ENCODE data around the gene DRD2. TPM values are rescaled to one million over a fixed set of nuclear protein-coding genes. Genes with fewer than 3 reads are reported as not detected.

Gene DRD2
- total and polyA plus RNA-seq, 3 experiments from 2014 or later: not detected

DNA sequence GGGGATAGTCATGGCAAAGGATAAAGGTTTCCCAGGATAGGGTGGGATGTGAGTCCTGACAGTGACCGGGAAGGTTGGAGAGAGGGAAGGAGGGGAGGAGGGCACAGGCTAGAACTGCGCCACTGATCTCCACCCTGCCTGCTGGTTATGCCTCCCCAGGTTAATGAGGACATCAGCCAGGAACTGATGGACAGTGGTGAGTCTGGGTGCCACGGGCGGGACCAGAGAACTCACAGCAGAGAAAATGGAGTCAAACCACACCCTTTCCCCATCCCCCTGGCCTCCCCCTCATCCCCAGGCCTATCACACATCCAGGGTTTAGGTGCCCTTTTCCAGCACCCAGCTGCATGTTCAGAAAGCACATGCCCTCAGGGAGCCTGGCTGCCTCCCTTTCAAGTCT, 77.4 kb downstream of the DRD2 start:
- Mint-ChIP-seq H3K4me3 (no peak overlapping the region), H3K4me1 (no peaks in the 10 kb centered on the region), H3K9me3 (no peaks in the 10 kb centered on the region), H3K27me3 (peaks cover 0 to 1% of the 10 kb centered on the region in 2 donors), H3K36me3 (peaks cover 0 to 8% (median 0%) of the 10 kb centered on the region in 3 donors), H3K27ac (no peak overlapping the region)
- no peak for DNase-seq
- ChIA-PET POLR2A (no interaction called here), CTCF (interaction anchor here (0.7 kb wide), 1 partner anchor 380 kb away, joined by 3 read pairs; no protein-coding TSS in a partner anchor)
- Histone ChIP-seq H3K4me3 (ENCODE audit: low read length) (no peak overlapping the region), H3K36me3 (ENCODE audit: insufficient read depth, low read length) (no peaks in the 10 kb centered on the region), H3K4me1 (ENCODE audit: insufficient read depth, low read length) (no peaks in the 10 kb centered on the region), H3K27me3 (ENCODE audit: insufficient read depth, low read length, poor library complexity, severe bottlenecking) (no peaks in the 10 kb centered on the region), H3K27ac (ENCODE audit: low read depth, low read length) (no peak overlapping the region), H3K9me3 (ENCODE audit: low read length) (no peaks in the 10 kb centered on the region)

DNA sequence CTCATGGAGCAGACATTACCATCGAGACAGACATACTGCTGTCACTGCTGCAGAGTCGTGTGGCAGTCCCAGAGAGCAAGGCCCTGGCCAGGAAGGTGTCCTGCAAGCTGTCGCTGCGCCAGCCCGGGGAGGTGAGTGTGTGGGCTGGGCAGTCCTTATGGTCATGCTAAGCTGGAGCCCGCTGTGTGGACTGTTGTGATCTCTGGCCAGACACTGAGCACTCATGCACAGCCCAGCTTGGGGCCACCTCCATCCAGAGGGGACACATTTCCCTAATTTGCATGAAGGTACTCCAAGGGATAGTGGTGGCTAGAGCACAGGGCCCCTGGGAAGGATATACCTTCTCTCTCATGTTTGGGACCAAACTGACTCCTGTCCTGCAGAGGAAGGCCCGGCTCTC, 78.0 kb downstream of the DRD2 start:
- H3K27ac ChIP-seq (ENCODE audit: low read depth, low read length): no peak overlapping the region
- Mint-ChIP-seq H3K27ac (no peak overlapping the region), H3K36me3 (peaks cover 0 to 8% (median 0%) of the 10 kb centered on the region in 3 donors), H3K27me3 (no peaks in the 10 kb centered on the region), H3K4me3 (no peak overlapping the region), H3K4me1 (no peaks in the 10 kb centered on the region), H3K9me3 (no peaks in the 10 kb centered on the region)
- H3K9me3 ChIP-seq (ENCODE audit: low read length): no peaks in the 10 kb centered on the region
- H3K4me3 ChIP-seq (ENCODE audit: low read length): no peak overlapping the region
- no peaks in the 10 kb centered on the region for H3K27me3 ChIP-seq (ENCODE audit: insufficient read depth, low read length, poor library complexity, severe bottlenecking)
- CTCF ChIA-PET: no interaction called here
- no peaks in the 10 kb centered on the region for H3K36me3 ChIP-seq (ENCODE audit: insufficient read depth, low read length)
- POLR2A ChIA-PET: no interaction called here
- no peak for DNase-seq
- H3K4me1 ChIP-seq (ENCODE audit: insufficient read depth, low read length): no peaks in the 10 kb centered on the region

DNA sequence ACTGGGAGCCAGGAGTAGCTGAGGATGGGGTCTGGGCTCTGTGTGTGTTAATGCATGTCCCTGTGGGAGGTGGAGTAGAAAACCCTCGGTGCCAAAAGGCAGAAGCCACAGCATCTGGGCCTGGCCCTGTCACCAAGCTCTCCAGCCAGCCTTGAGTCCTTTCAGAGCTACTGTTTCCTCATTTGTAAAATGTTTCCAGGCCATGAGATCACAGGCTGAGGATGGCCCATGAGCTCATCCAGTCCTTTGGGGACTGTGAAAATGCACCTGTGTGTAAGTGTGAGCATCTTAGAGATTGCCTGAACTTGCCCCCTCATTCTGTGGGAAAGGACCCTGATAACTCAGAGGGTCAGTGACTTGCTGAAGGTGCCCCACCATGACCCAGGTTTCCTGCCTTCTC, 78.5 kb downstream of the DRD2 start:
- Histone ChIP-seq H3K27ac (ENCODE audit: low read depth, low read length) (no peak overlapping the region), H3K4me1 (ENCODE audit: insufficient read depth, low read length) (no peaks in the 10 kb centered on the region), H3K27me3 (ENCODE audit: insufficient read depth, low read length, poor library complexity, severe bottlenecking) (no peaks in the 10 kb centered on the region), H3K36me3 (ENCODE audit: insufficient read depth, low read length) (no peaks in the 10 kb centered on the region), H3K4me3 (ENCODE audit: low read length) (no peak overlapping the region), H3K9me3 (ENCODE audit: low read length) (no peaks in the 10 kb centered on the region)
- CTCF ChIA-PET: no interaction called here
- Mint-ChIP-seq H3K27ac (no peak overlapping the region), H3K27me3 (no peaks in the 10 kb centered on the region), H3K4me1 (no peaks in the 10 kb centered on the region), H3K9me3 (no peaks in the 10 kb centered on the region), H3K36me3 (peaks cover 0 to 8% (median 0%) of the 10 kb centered on the region in 3 donors), H3K4me3 (no peak overlapping the region)
- no peak for DNase-seq
- POLR2A ChIA-PET: no interaction called here

DNA sequence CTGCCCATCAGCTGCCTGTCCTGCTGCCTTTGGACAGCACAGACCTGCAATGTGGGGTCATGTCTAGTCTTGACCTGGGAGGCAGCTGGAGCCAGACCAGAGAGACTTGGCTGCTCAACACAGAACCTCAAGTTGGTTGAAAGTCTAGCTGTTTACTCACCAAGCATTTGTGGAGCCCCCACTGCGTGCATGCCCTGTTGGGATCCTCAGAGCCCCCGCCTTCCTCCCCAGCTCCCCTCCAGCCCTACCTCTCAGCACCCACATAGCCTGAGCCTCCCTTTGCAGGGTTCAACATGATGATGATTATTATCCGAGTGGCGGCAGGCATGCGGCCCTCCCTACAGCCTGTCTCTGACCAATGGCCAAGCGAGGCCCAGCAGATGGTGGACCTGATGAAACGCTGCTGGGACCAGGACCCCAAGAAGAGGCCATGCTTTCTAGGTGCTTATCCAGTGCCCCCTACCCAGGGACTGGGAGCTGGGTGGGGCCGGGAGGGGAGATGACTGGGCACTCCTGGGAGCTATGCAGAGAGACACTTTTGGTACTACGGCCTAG, 79.3 kb downstream of the DRD2 start:
- Histone ChIP-seq H3K27ac (ENCODE audit: low read depth, low read length) (no peak overlapping the region), H3K27me3 (ENCODE audit: insufficient read depth, low read length, poor library complexity, severe bottlenecking) (no peaks in the 10 kb centered on the region), H3K36me3 (ENCODE audit: insufficient read depth, low read length) (no peaks in the 10 kb centered on the region), H3K4me1 (ENCODE audit: insufficient read depth, low read length) (no peaks in the 10 kb centered on the region), H3K4me3 (ENCODE audit: low read length) (no peak overlapping the region), H3K9me3 (ENCODE audit: low read length) (no peaks in the 10 kb centered on the region)
- no peaks in the 10 kb centered on the region for H3K9me3 Mint-ChIP-seq
- ChIA-PET CTCF (no interaction called here), POLR2A (no interaction called here)
- H3K27ac Mint-ChIP-seq: no peak overlapping the region
- no peak overlapping the region for H3K4me3 Mint-ChIP-seq
- no peaks in the 10 kb centered on the region for H3K27me3 Mint-ChIP-seq
- H3K4me1 Mint-ChIP-seq: no peaks in the 10 kb centered on the region
- peaks cover 0 to 8% (median 0%) of the 10 kb centered on the region in 3 donors for H3K36me3 Mint-ChIP-seq
- no peak for DNase-seq

DNA sequence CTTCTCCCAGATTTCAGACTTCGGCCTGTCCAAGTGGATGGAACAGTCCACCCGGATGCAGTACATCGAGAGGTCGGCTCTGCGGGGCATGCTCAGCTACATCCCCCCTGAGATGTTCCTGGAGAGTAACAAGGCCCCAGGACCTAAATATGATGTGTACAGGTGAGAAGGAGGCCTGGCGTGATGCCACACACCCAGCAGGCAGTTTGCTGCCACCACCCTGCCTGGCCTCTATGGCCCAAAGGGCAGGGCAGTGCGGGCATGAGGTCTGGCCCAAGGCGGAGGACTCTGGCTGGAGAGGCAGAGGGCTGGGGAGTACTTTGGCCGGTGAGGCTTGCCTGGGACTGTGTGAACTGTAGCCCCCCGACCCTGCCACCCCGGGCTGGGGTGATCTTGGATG, 80.3 kb downstream of the DRD2 start:
- Histone ChIP-seq H3K27me3 (ENCODE audit: insufficient read depth, low read length, poor library complexity, severe bottlenecking) (no peaks in the 10 kb centered on the region), H3K27ac (ENCODE audit: low read depth, low read length) (no peak overlapping the region), H3K4me3 (ENCODE audit: low read length) (no peak overlapping the region), H3K9me3 (ENCODE audit: low read length) (no peaks in the 10 kb centered on the region), H3K4me1 (ENCODE audit: insufficient read depth, low read length) (no peaks in the 10 kb centered on the region), H3K36me3 (ENCODE audit: insufficient read depth, low read length) (no peaks in the 10 kb centered on the region)
- no peaks in the 10 kb centered on the region for H3K4me1 Mint-ChIP-seq
- no peaks in the 10 kb centered on the region for H3K27me3 Mint-ChIP-seq
- no peak for DNase-seq
- H3K4me3 Mint-ChIP-seq: no peak overlapping the region
- no peaks in the 10 kb centered on the region for H3K9me3 Mint-ChIP-seq
- POLR2A ChIA-PET: no interaction called here
- CTCF ChIA-PET: no interaction called here
- H3K36me3 Mint-ChIP-seq: peaks cover 0 to 8% (median 0%) of the 10 kb centered on the region in 3 donors
- no peak overlapping the region for H3K27ac Mint-ChIP-seq

DNA sequence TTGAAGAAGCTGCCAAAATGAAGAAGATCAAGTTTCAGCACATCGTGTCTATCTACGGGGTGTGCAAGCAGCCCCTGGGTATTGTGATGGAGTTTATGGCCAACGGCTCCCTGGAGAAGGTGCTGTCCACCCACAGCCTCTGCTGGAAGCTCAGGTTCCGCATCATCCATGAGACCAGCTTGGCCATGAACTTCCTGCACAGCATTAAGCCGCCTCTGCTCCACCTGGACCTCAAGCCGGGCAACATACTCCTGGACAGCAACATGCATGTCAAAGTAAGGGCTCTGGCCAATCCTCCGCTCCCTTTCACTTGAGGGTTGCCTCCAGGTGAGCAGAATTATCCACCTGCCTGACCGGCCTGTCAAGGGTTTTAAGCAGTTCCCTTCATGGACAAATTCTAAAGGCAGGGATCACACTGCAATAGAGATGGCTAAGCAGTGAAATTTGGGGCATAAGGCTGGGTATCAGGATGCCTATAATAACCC, 81.7 kb downstream of the DRD2 start:
- Mint-ChIP-seq H3K4me1 (no peaks in the 10 kb centered on the region), H3K27ac (no peak overlapping the region), H3K36me3 (peaks cover 0 to 6% (median 0%) of the 10 kb centered on the region in 3 donors), H3K4me3 (no peak overlapping the region), H3K27me3 (no peaks in the 10 kb centered on the region), H3K9me3 (no peaks in the 10 kb centered on the region)
- ChIA-PET CTCF (no interaction called here), POLR2A (no interaction called here)
- Histone ChIP-seq H3K36me3 (ENCODE audit: insufficient read depth, low read length) (no peaks in the 10 kb centered on the region), H3K4me3 (ENCODE audit: low read length) (no peak overlapping the region), H3K9me3 (ENCODE audit: low read length) (no peaks in the 10 kb centered on the region), H3K4me1 (ENCODE audit: insufficient read depth, low read length) (no peaks in the 10 kb centered on the region), H3K27ac (ENCODE audit: low read depth, low read length) (no peak overlapping the region), H3K27me3 (ENCODE audit: insufficient read depth, low read length, poor library complexity, severe bottlenecking) (no peaks in the 10 kb centered on the region)
- DNase-seq: no peak

DNA sequence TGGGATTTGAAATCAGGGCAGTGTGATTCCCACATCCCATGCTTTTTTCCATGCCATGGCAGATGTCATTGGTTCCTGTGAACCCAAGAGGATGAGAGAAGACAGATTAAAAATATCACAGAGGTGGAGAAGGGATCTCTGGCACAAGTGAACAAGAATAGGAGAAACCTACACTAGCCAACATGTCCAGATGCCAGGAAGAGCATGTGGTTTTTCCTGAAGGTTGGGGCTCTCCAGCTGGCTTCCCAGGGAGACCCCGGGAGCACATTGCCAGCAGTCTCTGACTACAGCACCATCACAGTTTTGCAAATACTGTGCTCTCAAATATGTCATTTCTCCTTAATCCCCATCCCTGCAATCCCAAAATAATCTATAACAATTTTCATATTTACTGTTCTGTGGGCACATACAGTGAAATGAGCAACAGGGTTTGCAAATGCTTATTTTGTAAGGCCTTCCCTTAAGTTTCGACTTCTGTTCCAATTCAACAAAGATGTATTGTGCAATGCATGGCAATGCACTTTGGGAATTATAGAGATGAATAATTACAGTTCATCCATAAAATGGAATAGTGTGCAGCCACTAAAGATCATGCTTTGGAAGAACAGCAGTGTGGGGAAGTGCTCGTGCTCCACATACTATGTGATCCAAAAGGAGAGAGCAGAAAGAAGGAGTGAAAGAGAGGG, 82.8 kb downstream of the DRD2 start:
- peaks cover 0 to 6% (median 0%) of the 10 kb centered on the region in 3 donors for H3K36me3 Mint-ChIP-seq
- no peak for DNase-seq
- no peaks in the 10 kb centered on the region for H3K4me1 ChIP-seq (ENCODE audit: insufficient read depth, low read length)
- H3K36me3 ChIP-seq (ENCODE audit: insufficient read depth, low read length): no peaks in the 10 kb centered on the region
- no peaks in the 10 kb centered on the region for H3K27me3 Mint-ChIP-seq
- no peaks in the 10 kb centered on the region for H3K9me3 Mint-ChIP-seq
- no peak overlapping the region for H3K4me3 ChIP-seq (ENCODE audit: low read length)
- no peak overlapping the region for H3K27ac ChIP-seq (ENCODE audit: low read depth, low read length)
- H3K4me3 Mint-ChIP-seq: peak overlapping the region in 1 of 7 donors; percentile 42
- no peaks in the 10 kb centered on the region for H3K9me3 ChIP-seq (ENCODE audit: low read length)
- H3K27me3 ChIP-seq (ENCODE audit: insufficient read depth, low read length, poor library complexity, severe bottlenecking): no peaks in the 10 kb centered on the region
- no peak overlapping the region for H3K27ac Mint-ChIP-seq
- no peaks in the 10 kb centered on the region for H3K4me1 Mint-ChIP-seq
- ChIA-PET CTCF (no interaction called here), POLR2A (no interaction called here)

DNA sequence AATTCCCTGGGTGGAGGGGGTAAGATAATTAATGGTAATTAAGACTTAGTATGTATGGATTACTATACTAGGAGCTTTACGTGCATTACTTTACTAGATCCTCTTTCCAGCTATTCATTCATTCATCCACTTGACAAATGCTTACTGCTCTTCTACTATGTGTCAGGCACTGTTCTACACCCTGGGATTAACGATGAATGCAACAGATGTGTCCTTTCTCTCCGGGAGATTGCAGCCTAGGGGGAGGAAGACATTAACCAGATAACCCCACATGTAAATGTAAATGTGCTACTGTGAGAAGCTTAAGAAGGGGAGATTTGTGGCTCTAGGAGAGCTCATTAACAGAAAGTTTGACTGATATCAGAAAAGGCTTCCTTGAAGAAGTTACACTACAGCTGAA, 85.9 kb downstream of the DRD2 start:
- Histone ChIP-seq H3K36me3 (ENCODE audit: insufficient read depth, low read length) (no peaks in the 10 kb centered on the region), H3K9me3 (ENCODE audit: low read length) (no peaks in the 10 kb centered on the region), H3K4me1 (ENCODE audit: insufficient read depth, low read length) (no peaks in the 10 kb centered on the region), H3K4me3 (ENCODE audit: low read length) (no peak overlapping the region), H3K27me3 (ENCODE audit: insufficient read depth, low read length, poor library complexity, severe bottlenecking) (no peaks in the 10 kb centered on the region), H3K27ac (ENCODE audit: low read depth, low read length) (no peak overlapping the region)
- Mint-ChIP-seq H3K36me3 (peaks cover 0 to 8% (median 0%) of the 10 kb centered on the region in 3 donors), H3K4me3 (no peak overlapping the region), H3K9me3 (no peaks in the 10 kb centered on the region), H3K27ac (no peak overlapping the region), H3K27me3 (no peaks in the 10 kb centered on the region), H3K4me1 (no peaks in the 10 kb centered on the region)
- ChIA-PET POLR2A (no interaction called here), CTCF (no interaction called here)
- DNase-seq: no peak

Measured in CD8-positive, alpha-beta memory T cell (primary cell).